OCI-LY1 (cell line): ENCODE measurements around the gene CAPRIN1.

Experiments
- H2AFZ ChIP-seq: fragments of 200-600 bp; sonication (generic), shearing (Covaris generic); 2 replicates; pipeline ENCODE4 v1.6.0; 2014; ENCODE audit warnings: antibody characterized with exemption, mild to moderate bottlenecking, low read length
- H3F3A ChIP-seq: fragments of 200-600 bp; sonication (generic), shearing (Covaris generic); 2 replicates; pipeline ENCODE4 v1.6.0; 2014; ENCODE audit warnings: mild to moderate bottlenecking, antibody characterized with exemption, low read length, moderate library complexity; ENCODE audit not compliant: insufficient read depth
- H3K27ac ChIP-seq: fragments of 200-600 bp; sonication (generic); 2 replicates; pipeline ENCODE4 v1.5.1; 2014; ENCODE audit warnings: low read length, mixed run types, mild to moderate bottlenecking, low read depth; ENCODE audit not compliant: poor library complexity, severe bottlenecking
- H3K27me3 ChIP-seq: fragments of 200-600 bp; sonication (generic); 2 replicates; pipeline ENCODE4 v1.6.0; 2014; ENCODE audit warnings: antibody characterized with exemption, mild to moderate bottlenecking, low read length, moderate library complexity; ENCODE audit not compliant: insufficient read depth
- H3K36me3 ChIP-seq: fragments of 200-600 bp; sonication (generic); 2 replicates; pipeline ENCODE4 v1.6.1; 2014; ENCODE audit warnings: mild to moderate bottlenecking, antibody characterized with exemption, low read length, moderate library complexity, mixed read lengths; ENCODE audit not compliant: insufficient read depth
- H3K4me1 ChIP-seq: fragments of 200-600 bp; sonication (generic); 2 replicates; pipeline ENCODE4 v1.5.1; 2014; ENCODE audit warnings: mild to moderate bottlenecking, low read length, moderate library complexity; ENCODE audit not compliant: insufficient read depth, severe bottlenecking
- H3K4me2 ChIP-seq: fragments of 200-600 bp; sonication (generic), shearing (Covaris generic); 2 replicates; pipeline ENCODE4 v1.6.1; 2014; ENCODE audit warnings: low read length
- H3K4me3 ChIP-seq: fragments of 200-600 bp; sonication (generic); 2 replicates; pipeline ENCODE4 v1.5.1; 2014; ENCODE audit warnings: low read length, low read depth, mild to moderate bottlenecking, mixed read lengths; ENCODE audit not compliant: poor library complexity, severe bottlenecking
- H3K79me2 ChIP-seq: fragments of 200-600 bp; shearing (Covaris generic); 2 replicates; pipeline ENCODE4 v1.6.1; 2016; ENCODE audit warnings: mixed run types, low read length, mixed read lengths; ENCODE audit not compliant: insufficient read depth
- H3K9ac ChIP-seq: fragments of 200-600 bp; sonication (generic), shearing (Covaris generic); 2 replicates; pipeline ENCODE4 v1.6.1; 2014; ENCODE audit warnings: mild to moderate bottlenecking, low read length, mixed read lengths
- H3K9me2 ChIP-seq: fragments of 200-600 bp; sonication (generic), shearing (Covaris generic); 2 replicates; pipeline ENCODE4 v1.6.1; 2014; ENCODE audit warnings: low read depth, mild to moderate bottlenecking, low read length, mixed read lengths
- H3K9me3 ChIP-seq: fragments of 200-600 bp; shearing (Covaris generic); 2 replicates; pipeline ENCODE4 v1.6.1; 2014; ENCODE audit warnings: low read length, mixed read lengths
- H4K20me1 ChIP-seq: fragments of 200-600 bp; sonication (generic), shearing (Covaris generic); 2 replicates; pipeline ENCODE4 v1.6.0; 2016; ENCODE audit warnings: mild to moderate bottlenecking, low read length; ENCODE audit not compliant: insufficient read depth
- CTCF ChIP-seq: fragments of 200-600 bp; sonication (generic), shearing (Covaris generic); IDR thresholded peaks from 2 replicates; pipeline ENCODE4 v1.5.1; 2017; ENCODE audit warnings: mild to moderate bottlenecking, antibody characterized with exemption, low read length, moderate library complexity, mixed read lengths
- EZH2 ChIP-seq: fragments of 200-600 bp; sonication (generic), shearing (Covaris generic); IDR thresholded peaks from 2 replicates; pipeline ENCODE4 v1.8.0; 2017; ENCODE audit warnings: borderline replicate concordance, mixed run types, mild to moderate bottlenecking, antibody characterized with exemption, low read length, moderate library complexity, mixed read lengths

Gene CAPRIN1

GRCh38 chr11:34080609-34081008 lies 29.1 kb downstream of the CAPRIN1 start:
- Histone ChIP-seq H3K79me2 (no peaks in the 10 kb centered on the region; the same call in 1 of the 2 replicates), H3K36me3 (peaks cover 96% of the 10 kb centered on the region), H3K4me3 (no peak overlapping the region), H2AFZ (no peak overlapping the region), H3K27ac (no peak overlapping the region), H3K9me2 (no peaks in the 10 kb centered on the region), H3K27me3 (no peaks in the 10 kb centered on the region), H3K9me3 (no peaks in the 10 kb centered on the region), H3K4me2 (no peak overlapping the region), H3K4me1 (no peaks in the 10 kb centered on the region), H3F3A (no peaks in the 10 kb centered on the region), H3K9ac (no peak overlapping the region), H4K20me1 (no peaks in the 10 kb centered on the region)
- no peak for TF ChIP-seq EZH2
- no peak for TF ChIP-seq CTCF

GRCh38 chr11:34084637-34085036 lies 33.1 kb downstream of the CAPRIN1 start:
- Histone ChIP-seq H3F3A (no peaks in the 10 kb centered on the region), H3K9ac (no peak overlapping the region), H2AFZ (no peak overlapping the region), H3K9me2 (no peaks in the 10 kb centered on the region), H4K20me1 (no peaks in the 10 kb centered on the region), H3K4me1 (no peaks in the 10 kb centered on the region), H3K4me3 (no peak overlapping the region), H3K27me3 (no peaks in the 10 kb centered on the region), H3K79me2 (no peaks in the 10 kb centered on the region), H3K4me2 (no peak overlapping the region), H3K27ac (no peak overlapping the region), H3K9me3 (no peaks in the 10 kb centered on the region), H3K36me3 (peaks cover 95% of the 10 kb centered on the region)
- TF ChIP-seq CTCF (no peak), EZH2 (no peak)

GRCh38 chr11:34086554-34087283 lies 35.2 kb downstream of the CAPRIN1 start:
- Histone ChIP-seq H3K36me3 (peaks cover 94% of the 10 kb centered on the region), H3K27me3 (no peaks in the 10 kb centered on the region), H3K4me2 (no peak overlapping the region), H3K79me2 (no peaks in the 10 kb centered on the region; the same call in 1 of the 2 replicates), H3K4me1 (no peaks in the 10 kb centered on the region), H3K27ac (no peak overlapping the region), H2AFZ (no peak overlapping the region), H4K20me1 (no peaks in the 10 kb centered on the region), H3K9me3 (no peaks in the 10 kb centered on the region), H3F3A (no peaks in the 10 kb centered on the region), H3K9me2 (no peaks in the 10 kb centered on the region), H3K4me3 (no peak overlapping the region), H3K9ac (no peak overlapping the region)
- TF ChIP-seq CTCF: no peak
- no peak for TF ChIP-seq EZH2
